LHCN-M2 (cell line): ENCODE measurements around the gene SEMA4B. TPM values are rescaled to one million over a fixed set of nuclear protein-coding genes. Genes with fewer than 3 reads are reported as not detected.

Experiments used
- DNase-seq: peaks from one replicate; pipeline ENCODE4 v3.0.0-alpha.2; 2012; ENCODE audit warnings: low read depth
- total RNA-seq: library from RNA; depleted of rRNA; stranded (reverse); fragments of >200 nt; gene quantifications from 2 replicates; pipeline ENCODE4 v1.2.3, GENCODE V29; 2014

The SEMA4B gene
- total RNA-seq, 1 experiment from 2014 or later, result 6.3 TPM

GRCh38 chr15:90205050-90205848 is 4.1 kb downstream of the SEMA4B start:
- no peak for DNase-seq

- DNase-seq, result no peak
These were observed 4.8 kb downstream of the SEMA4B start for GRCh38 chr15:90205886-90206285.

- DNase-seq, result no peak
These were observed 6.1 kb downstream of the SEMA4B start for GRCh38 chr15:90207252-90207651.

- DNase-seq, result no peak
These were observed 7.2 kb downstream of the SEMA4B start for GRCh38 chr15:90208356-90208755.

GRCh38 chr15:90209591-90209990 is 8.5 kb downstream of the SEMA4B start:
- no peak for DNase-seq

- DNase-seq, result no peak
These were observed 9.5 kb downstream of the SEMA4B start for GRCh38 chr15:90210593-90210992.

- DNase-seq, result no peak
These were observed 9.9 kb downstream of the SEMA4B start for GRCh38 chr15:90211009-90211408.

- DNase-seq, result peak; percentile 37
These were observed 10.5 kb downstream of the SEMA4B start for GRCh38 chr15:90211440-90212143.

- no peak for DNase-seq
These were observed 11.3 kb downstream of the SEMA4B start for GRCh38 chr15:90212221-90213098.

- DNase-seq, result no peak
These were observed 12.1 kb downstream of the SEMA4B start for GRCh38 chr15:90213122-90213817.

- no peak for DNase-seq
These were observed 12.7 kb downstream of the SEMA4B start for GRCh38 chr15:90213818-90214204.

- DNase-seq, result no peak
These were observed 13.5 kb downstream of the SEMA4B start for GRCh38 chr15:90214553-90215196.

- no peak for DNase-seq
These were observed 16.7 kb downstream of the SEMA4B start for GRCh38 chr15:90217671-90218394.

GRCh38 chr15:90219421-90220141 is 18.5 kb downstream of the SEMA4B start:
- no peak for DNase-seq

- peak; percentile 81 for DNase-seq
These were observed 20.2 kb downstream of the SEMA4B start for GRCh38 chr15:90221246-90221900.

- no peak for DNase-seq
These were observed 21.4 kb downstream of the SEMA4B start for GRCh38 chr15:90222547-90222946.

- no peak for DNase-seq
These were observed 22.5 kb downstream of the SEMA4B start for GRCh38 chr15:90223441-90224165.

GRCh38 chr15:90225047-90225446 is 23.9 kb downstream of the SEMA4B start:
- DNase-seq, result no peak
